Endodermal cell (in vitro differentiated cells): ENCODE results near the gene TMC7. TPM values are rescaled to one million over a fixed set of nuclear protein-coding genes. Genes with fewer than 3 reads are reported as not detected.

ENCODE experiments used
- DNase-seq: peaks from one replicate; pipeline ENCODE4 v3.0.0-alpha.2; 2017
- H3K27ac ChIP-seq: 2 replicates; pipeline ENCODE4 v1.5.1; 2013; ENCODE audit warnings: mild to moderate bottlenecking, low read depth, low read length, moderate library complexity
- H3K27me3 ChIP-seq: 2 replicates; pipeline ENCODE4 v1.6.1; 2013; ENCODE audit warnings: mild to moderate bottlenecking, low read length, moderate library complexity; ENCODE audit not compliant: insufficient read depth, control insufficient read depth, poor library complexity, severe bottlenecking
- H3K36me3 ChIP-seq: 2 replicates; pipeline ENCODE4 v1.7.0; 2013; ENCODE audit warnings: mild to moderate bottlenecking, low read length, moderate library complexity; ENCODE audit not compliant: control insufficient read depth, insufficient read depth
- H3K4me1 ChIP-seq: one replicate; pipeline ENCODE4 v1.7.0; 2013; ENCODE audit warnings: low read length; ENCODE audit not compliant: control insufficient read depth, insufficient read depth
- H3K4me3 ChIP-seq: 2 replicates; pipeline ENCODE4 v1.5.1; 2013; ENCODE audit warnings: mild to moderate bottlenecking, low read length, moderate library complexity
- H3K9ac ChIP-seq: 2 replicates; pipeline ENCODE4 v1.6.1; 2013; ENCODE audit warnings: mild to moderate bottlenecking, low read length, moderate library complexity; ENCODE audit not compliant: poor library complexity, severe bottlenecking; ENCODE audit errors: extremely low read depth
- H3K9me3 ChIP-seq: 2 replicates; pipeline ENCODE4 v1.6.1; 2013; ENCODE audit warnings: mild to moderate bottlenecking, low read length, moderate library complexity; ENCODE audit not compliant: control insufficient read depth
- H3K27ac Mint-ChIP-seq: 2 replicates; pipeline ENCODE4 v1.8.0; 2020; ENCODE audit warnings: mixed read lengths
- H3K27me3 Mint-ChIP-seq: 2 replicates; pipeline ENCODE4 v1.8.0; 2021; ENCODE audit warnings: mild to moderate bottlenecking, mixed read lengths; ENCODE audit not compliant: insufficient read depth
- H3K36me3 Mint-ChIP-seq: 2 replicates; pipeline ENCODE4 v1.8.0; 2020; ENCODE audit warnings: low read depth, mixed read lengths
- H3K4me1 Mint-ChIP-seq: 2 replicates; pipeline ENCODE4 v1.8.0; 2020; ENCODE audit warnings: mixed read lengths
- H3K4me3 Mint-ChIP-seq: 2 replicates; pipeline ENCODE4 v1.8.0; 2020; ENCODE audit warnings: mild to moderate bottlenecking, moderate library complexity, mixed read lengths
- H3K9me3 Mint-ChIP-seq: 2 replicates; pipeline ENCODE4 v1.8.0; 2020; ENCODE audit warnings: mild to moderate bottlenecking, mixed read lengths
- CTCF ChIP-seq: fragments of 200-600 bp; sonication (generic); conservative IDR thresholded peaks from 2 replicates; pipeline ENCODE4 v1.5.0; 2021; ENCODE audit warnings: antibody characterized with exemption, mild to moderate bottlenecking
- WGBS, 2 experiments: methylation state at CpG; one replicate each; pipeline versions ENCODE4 v1.1.5 to v1.1.7; 2013; ENCODE audit warnings: missing lambda C conversion rate in 2 of 2, mixed read lengths in 1 of 2; ENCODE audit not compliant: insufficient coverage in 1 of 2, insufficient read length in 1 of 2; 5-methylcytosine and 5-hydroxymethylcytosine counted together
- total RNA-seq, 2 donors: library from RNA; stranded (reverse); fragmentation: NEBNext Ultra II Directional in 1 of 2; extraction: Animal tissue kit (Norgen Biotek cat#: 25700) in 1 of 2; gene quantifications; 2 replicates in 1 of 2; 3 replicates in 1 of 2; pipeline ENCODE4 v1.2.1, GENCODE V29; 2021

The TMC7 gene
- total RNA-seq, 2 donors from 2014 or later = 14.9 to 16.6 TPM

GRCh38 chr16:19112099-19112407 is 128.3 kb downstream of the TMC7 start:
- no peak overlapping the region for H3K9ac ChIP-seq
- DNase-seq = no peak
- H3K4me1 ChIP-seq = peaks cover 12% of the 10 kb centered on the region
- no peak overlapping the region for H3K27ac ChIP-seq
- Mint-ChIP-seq H3K4me3 (no peak overlapping the region), H3K27ac (no peak overlapping the region), H3K9me3 (no peaks in the 10 kb centered on the region), H3K4me1 (peaks cover 12% of the 10 kb centered on the region), H3K36me3 (peaks cover 5% of the 10 kb centered on the region), H3K27me3 (peaks cover 7% of the 10 kb centered on the region)
- H3K9me3 ChIP-seq = no peaks in the 10 kb centered on the region
- H3K27me3 ChIP-seq = no peaks in the 10 kb centered on the region
- WGBS, 2 experiments = 93 to 96% methylated on average over 2 of the region's 2 CpGs
- peaks cover 8% of the 10 kb centered on the region for H3K36me3 ChIP-seq
- no peak for TF ChIP-seq CTCF
- no peak overlapping the region for H3K4me3 ChIP-seq

Other genes with a start within 250 kb of the TMC7 start
- gene RPS15A, start 193.6 kb upstream of the TMC7 start, total RNA-seq = 1,000 to 10,000 TPM; 1,367 to 1,664 TPM
- gene ARL6IP1, start 182.4 kb upstream of the TMC7 start, total RNA-seq = 100 to 1,000 TPM; 331 to 334 TPM
- 100 to 1,000 TPM; 100 to 113 TPM for gene SMG1, start 57.5 kb upstream of the TMC7 start, total RNA-seq
- gene COQ7, start 83.7 kb downstream of the TMC7 start, total RNA-seq = 10 to 100 TPM; 20.4 to 22.0 TPM
- gene ITPRIPL2, start 130.0 kb downstream of the TMC7 start, total RNA-seq = 10 to 100 TPM; 13.4 to 19.3 TPM
- 10 to 100 TPM; 11.2 to 11.5 TPM for gene SYT17, start 184.3 kb downstream of the TMC7 start, total RNA-seq